IMR-90 (cell line): Measurements from ENCODE around the gene CHRNA1.

Experiments
- BHLHE40 ChIP-seq: fragments of 150-350 bp; IDR thresholded peaks from 2 replicates; pipeline ENCODE4 v1.6.1; 2016; ENCODE audit warnings: mild to moderate bottlenecking, low read depth, low read length
- CEBPB ChIP-seq: IDR thresholded peaks from 2 replicates; pipeline ENCODE4 v1.6.1; 2012; ENCODE audit warnings: low read depth, low read length, improper control_type of control experiment
- CTCF ChIP-seq: conservative IDR thresholded peaks from 2 replicates; pipeline ENCODE4 v1.5.1; 2012; ENCODE audit warnings: mild to moderate bottlenecking, low read depth, low read length, improper control_type of control experiment
- ELK1 ChIP-seq: fragments of 150-350 bp; IDR thresholded peaks from 2 replicates; pipeline ENCODE4 v1.6.1; 2016; ENCODE audit warnings: low read depth, mild to moderate bottlenecking, low read length, moderate library complexity, borderline replicate concordance
- POLR2A ChIP-seq: IDR thresholded peaks from 2 replicates; pipeline ENCODE4 v1.6.1; 2012; ENCODE audit warnings: mild to moderate bottlenecking, low read depth, low read length
- RAD21 ChIP-seq: IDR thresholded peaks from 2 replicates; pipeline ENCODE4 v1.6.1; 2012; ENCODE audit warnings: low read length, improper control_type of control experiment
- RCOR1 ChIP-seq: IDR thresholded peaks from 2 replicates; pipeline ENCODE4 v1.6.1; 2012; ENCODE audit warnings: mild to moderate bottlenecking, low read length, improper control_type of control experiment; ENCODE audit not compliant: insufficient replicate concordance
- SMC3 ChIP-seq: fragments of 150-350 bp; IDR thresholded peaks from 2 replicates; pipeline ENCODE4 v1.6.1; 2016; ENCODE audit warnings: low read depth, mild to moderate bottlenecking, antibody characterized with exemption, low read length, moderate library complexity

DNA sequence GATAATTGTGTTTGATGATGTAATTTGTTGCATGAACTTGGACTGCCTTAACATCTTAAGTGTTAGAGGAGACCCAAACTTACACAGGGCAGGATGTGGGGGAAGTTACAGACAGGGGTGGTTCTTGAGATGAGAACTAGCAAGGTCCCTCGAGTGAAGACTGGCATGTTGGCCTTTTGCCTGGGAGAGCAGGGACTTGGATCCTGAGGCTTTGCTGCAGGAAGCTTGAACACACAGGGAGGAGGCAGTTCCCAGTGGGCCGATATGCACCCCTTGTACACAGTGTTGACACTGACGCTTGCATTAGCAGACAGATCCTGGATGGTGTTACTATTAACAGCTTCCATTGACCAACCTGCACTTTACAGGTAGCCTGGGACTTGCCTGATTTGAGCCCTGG, 47.5 kb downstream of the CHRNA1 start:
- no peak for TF ChIP-seq CTCF
- TF ChIP-seq POLR2A = no peak
- no peak for TF ChIP-seq BHLHE40
- TF ChIP-seq SMC3 = no peak
- no peak for TF ChIP-seq ELK1
- TF ChIP-seq CEBPB = no peak
- no peak for TF ChIP-seq RCOR1
- no peak for TF ChIP-seq RAD21
